ENCODE measurements around the gene LDB3.

GRCh38 chr10:86728056-86728455 lies 59.7 kb downstream of the LDB3 start:
- TF ChIP-seq CTCF (conservative IDR thresholded peaks at IDR 0.05 in 1 of 2, IDR thresholded peaks at IDR 0.05 in 1 of 2; ENCODE audit: low read depth in 1 of 2, low read length in 2 of 2) (no peak), EZH2 (IDR thresholded peaks at IDR 0.05; ENCODE audit: low read length, missing control alignments) (no peak)

All from fibroblast of lung (primary cell).